GM12878 (cell line): ENCODE data around the gene ZYG11B. TPM values are rescaled to one million over a fixed set of nuclear protein-coding genes. Genes with fewer than 3 reads are reported as not detected.
"Not testable (repeated sequence)": the region's sequence is repeated elsewhere in the genome, so short reads cannot be mapped to it uniquely, and the experiment has no call there.

Experiments used
- ATAC-seq: fragments of 200-7000 bp; cut with Tn5 transposase; 3 replicates; pipeline ENCODE4 v1.9.1; 2020; ENCODE audit warnings: mild to moderate bottlenecking, moderate library complexity
- BruUV-seq: library from RNA; stranded (reverse); fragments of 400-500 nt; replicated peaks from 2 replicates; lab custom pipeline; 2021; lab: Mats Ljungman, UMichigan
- CTCF ChIA-PET: fragments of 300-600 bp; sonication (Branson Sonifier 250); formaldehyde crosslinking; extraction: SDS; loops from one replicate; lab custom pipeline; 2021; ENCODE audit warnings: inconsistent platforms; lab: Yijun Ruan, JAX
- POLR2A ChIA-PET: fragments of 350-600 bp; formaldehyde crosslinking; extraction: SDS; loops from one replicate; lab custom pipeline; 2021; ENCODE audit warnings: inconsistent platforms; lab: Charles Lee
- RAD21 ChIA-PET: fragments of 300-600 bp; sonication (Branson Sonifier 250); formaldehyde crosslinking; loops from one replicate; lab custom pipeline; 2023; ENCODE audit warnings: antibody characterized with exemption; ENCODE audit not compliant: unreplicated experiment; lab: Charles Lee
- SMC1A ChIA-PET: fragments of 300-600 bp; sonication (Branson Sonifier 250); formaldehyde crosslinking; loops from one replicate; lab custom pipeline; 2023; ENCODE audit not compliant: unreplicated experiment, uncharacterized antibody; lab: Charles Lee
- DNase-seq: peaks from one replicate; pipeline ENCODE4 v3.0.0-alpha.2; 2011; ENCODE audit warnings: low read depth, low spot score
- FAIRE-seq: peaks from 3 replicates; lab custom pipeline; 2011; peaks lifted over from hg19 to GRCh38; lab: Jason Lieb, UNC
- H2AFZ ChIP-seq: 2 replicates; pipeline ENCODE4 v1.6.0; 2011; ENCODE audit warnings: low read depth, low read length, control low read depth; ENCODE audit not compliant: control insufficient read depth
- H3K27ac ChIP-seq: 2 replicates; pipeline ENCODE4 v1.5.1; 2011; ENCODE audit warnings: control low read depth; ENCODE audit not compliant: control insufficient read depth, insufficient read depth
- H3K27me3 ChIP-seq, 2 experiments: replicated peaks in 1 of 2; 2 replicates each; pipeline versions ENCODE4 v1.6.0 to v1.6.1; 2011; ENCODE audit warnings: low read length in 1 of 2; ENCODE audit not compliant: control insufficient read depth in 2 of 2, insufficient read depth in 2 of 2
- H3K36me3 ChIP-seq, 2 experiments: 2 replicates each; pipeline ENCODE4 v1.5.1; 2011; ENCODE audit warnings: low read length in 1 of 2; ENCODE audit not compliant: control insufficient read depth in 2 of 2, insufficient read depth in 2 of 2
- H3K4me1 ChIP-seq: 2 replicates; pipeline ENCODE4 v1.6.1; 2011; ENCODE audit warnings: mild to moderate bottlenecking, low read length, moderate library complexity, mixed read lengths; ENCODE audit not compliant: control insufficient read depth, insufficient read depth
- H3K4me2 ChIP-seq: 2 replicates; pipeline ENCODE4 v1.6.0; 2011; ENCODE audit warnings: control low read depth; ENCODE audit not compliant: control insufficient read depth, insufficient read depth
- H3K4me3 ChIP-seq: fragments of 200-600 bp; sonication (generic); 2 replicates; pipeline ENCODE4 v1.5.1; 2016
- H3K79me2 ChIP-seq: 2 replicates; pipeline ENCODE4 v1.6.0; 2011; ENCODE audit warnings: low read length; ENCODE audit not compliant: control insufficient read depth, insufficient read depth
- H3K9ac ChIP-seq: 2 replicates; pipeline ENCODE4 v1.8.0; 2011; ENCODE audit warnings: low read length, control low read depth, mixed read lengths; ENCODE audit not compliant: control insufficient read depth, insufficient read depth
- H3K9me3 ChIP-seq: replicated peaks from 3 replicates; pipeline ENCODE4 v1.5.1; 2011; ENCODE audit warnings: mild to moderate bottlenecking, low read length; ENCODE audit not compliant: control insufficient read depth, insufficient read depth
- H4K20me1 ChIP-seq: 2 replicates; pipeline ENCODE4 v1.6.0; 2011; ENCODE audit not compliant: control insufficient read depth, insufficient read depth
- WRNIP1 ChIP-seq: IDR thresholded peaks from 2 replicates; pipeline ENCODE4 v1.6.1; 2011; ENCODE audit warnings: low read depth, low read length, improper control_type of control experiment, borderline replicate concordance
- WGBS: methylation state at CpG from one replicate; pipeline ENCODE4 v1.1.6; 2016; ENCODE audit warnings: low lambda C conversion rate; ENCODE audit not compliant: insufficient replicate concordance, insufficient coverage; ENCODE audit errors: missing lambda C conversion rate; 5-methylcytosine and 5-hydroxymethylcytosine counted together
- in situ Hi-C: fragments of 300-500 bp; cut with MboI; formaldehyde crosslinking; loops from 9 replicates; pipeline ENCODE4 v1.14.3; 2018; ENCODE audit warnings: mixed read lengths
- intact Hi-C: fragments of 100-400 bp; cut with micrococcal nuclease; formaldehyde crosslinking; loops from one replicate; pipeline ENCODE4 v1.14.2; 2022; ENCODE audit not compliant: unreplicated experiment
- polyA plus RNA-seq, 11 experiments: library from polyadenylated mRNA; depleted of rRNA in 4 of 11; unstranded in 6 of 11; stranded (reverse) in 5 of 11; fragments of >200 nt; fragmentation: Nextera tagmentation in 4 of 11; fragmentation: Illumina TruSeq in 1 of 11; extraction: Ambion mirVana in 4 of 11; extraction: Trizol in 1 of 11; gene quantifications; 1 replicate in 1 of 11; 2 replicates in 10 of 11; pipeline versions ENCODE4 v1.2.1 to v1.2.3, GENCODE V29; 2011 to 2016; ENCODE audit warnings: inconsistent platforms in 2 of 11, missing spikeins in 2 of 11, low read depth in 1 of 11
- total RNA-seq, 4 experiments: library from RNA; depleted of rRNA in 3 of 4; stranded (reverse); fragments of >200 nt in 3 of 4; fragmentation: Illumina TruSeq in 1 of 4; extraction: Trizol in 1 of 4; gene quantifications; 2 replicates each; pipeline versions ENCODE4 v1.2.1 to v1.2.3, GENCODE V29; 2013 to 2021

The ZYG11B gene
- total and polyA plus RNA-seq, 10 of the 15 experiments (the other 5 are each of a cell fraction or from before 2014, with no cell fraction given) = 1.8 to 8.5 (median 5.3) TPM

DNA sequence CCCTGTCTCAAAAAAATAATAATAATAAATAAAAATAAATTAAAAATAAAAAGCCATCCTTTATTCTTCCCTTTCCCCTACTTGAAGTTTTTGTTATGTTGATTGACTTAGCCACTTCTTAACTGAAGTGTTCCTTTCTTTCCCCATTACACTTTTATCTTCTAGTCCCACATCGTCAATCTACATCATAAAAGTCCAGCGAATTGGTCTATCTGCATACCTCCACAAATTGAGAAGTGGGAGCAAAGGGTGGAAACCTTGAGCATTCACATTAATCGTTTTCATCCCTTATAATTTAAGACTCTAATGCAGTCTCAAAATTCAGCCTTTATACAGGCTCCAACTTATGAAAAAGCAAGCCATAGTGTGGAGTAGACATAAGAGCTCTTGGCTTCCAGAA lies 109.8 kb downstream of the ZYG11B start:
- H3K36me3 ChIP-seq = no peaks in the 10 kb centered on the region
- no peaks in the 10 kb centered on the region for H3K4me1 ChIP-seq
- no peak for TF ChIP-seq WRNIP1
- TF ChIP-seq, all 136 proteins: peak for 0
- ChIA-PET POLR2A (interaction anchor here (0.6 kb wide), 1 partner anchor 446 kb away, joined by 5 read pairs; no protein-coding TSS in a partner anchor), CTCF (interaction anchor here (1.2 kb wide), 1 partner anchor 23 kb away, joined by 3 read pairs; no protein-coding TSS in a partner anchor), RAD21 (no interaction called here), SMC1A (no interaction called here)
- Histone ChIP-seq H3K4me3 (no peak overlapping the region), H3K9me3 (no peaks in the 10 kb centered on the region), H2AFZ (no peak overlapping the region), H3K4me2 (no peak overlapping the region), H3K9ac (no peak overlapping the region), H4K20me1 (no peaks in the 10 kb centered on the region), H3K79me2 (no peaks in the 10 kb centered on the region), H3K27me3 (no peaks in the 10 kb centered on the region), H3K27ac (no peak overlapping the region)
- ATAC-seq = no peak
- intact Hi-C loops (no loop called here), in situ Hi-C loops (no loop called here)
- 41% methylated on average over 3 of the region's 3 CpGs for WGBS
- no TSS peak for BruUV-seq
- no peak for DNase-seq
- no peak for FAIRE-seq

DNA sequence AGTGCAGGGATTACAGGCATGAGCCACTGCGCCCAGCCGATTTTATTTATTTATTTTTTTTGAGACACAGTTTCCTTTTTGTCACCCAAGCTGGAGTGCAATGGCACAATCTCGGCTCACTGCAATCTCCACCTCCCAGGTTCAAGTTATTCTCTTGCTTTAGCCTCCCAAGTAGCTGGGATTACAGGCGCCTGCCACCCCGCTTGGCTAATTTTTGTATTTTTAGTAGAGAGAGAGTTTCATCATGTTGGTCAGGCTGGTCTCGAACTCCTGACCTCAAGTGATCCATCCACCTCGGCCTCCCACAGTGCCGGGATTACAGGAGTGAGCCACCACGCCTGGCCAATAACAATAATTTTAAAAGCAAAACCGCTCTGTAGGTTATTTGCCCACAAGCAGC lies 112.9 kb downstream of the ZYG11B start:
- RAD21 ChIA-PET, SMC1A ChIA-PET, ATAC-seq, in situ Hi-C loops, CTCF ChIA-PET, H3K4me2 ChIP-seq, H3K27ac ChIP-seq, H3K4me1 ChIP-seq, H3K4me3 ChIP-seq, intact Hi-C loops, H3K9ac ChIP-seq, H4K20me1 ChIP-seq, POLR2A ChIA-PET, FAIRE-seq, H3K27me3 ChIP-seq, DNase-seq, H3K9me3 ChIP-seq, H3K79me2 ChIP-seq, H3K36me3 ChIP-seq, BruUV-seq, H2AFZ ChIP-seq: not testable (repeated sequence)
- WGBS = 92% methylated on average over 10 of the region's 10 CpGs
